Measurements from ENCODE around the gene CBLN3.
"Not testable (repeated sequence)": the region's sequence is repeated elsewhere in the genome, so short reads cannot be mapped to it uniquely, and the experiment has no call there.

Gene CBLN3

DNA sequence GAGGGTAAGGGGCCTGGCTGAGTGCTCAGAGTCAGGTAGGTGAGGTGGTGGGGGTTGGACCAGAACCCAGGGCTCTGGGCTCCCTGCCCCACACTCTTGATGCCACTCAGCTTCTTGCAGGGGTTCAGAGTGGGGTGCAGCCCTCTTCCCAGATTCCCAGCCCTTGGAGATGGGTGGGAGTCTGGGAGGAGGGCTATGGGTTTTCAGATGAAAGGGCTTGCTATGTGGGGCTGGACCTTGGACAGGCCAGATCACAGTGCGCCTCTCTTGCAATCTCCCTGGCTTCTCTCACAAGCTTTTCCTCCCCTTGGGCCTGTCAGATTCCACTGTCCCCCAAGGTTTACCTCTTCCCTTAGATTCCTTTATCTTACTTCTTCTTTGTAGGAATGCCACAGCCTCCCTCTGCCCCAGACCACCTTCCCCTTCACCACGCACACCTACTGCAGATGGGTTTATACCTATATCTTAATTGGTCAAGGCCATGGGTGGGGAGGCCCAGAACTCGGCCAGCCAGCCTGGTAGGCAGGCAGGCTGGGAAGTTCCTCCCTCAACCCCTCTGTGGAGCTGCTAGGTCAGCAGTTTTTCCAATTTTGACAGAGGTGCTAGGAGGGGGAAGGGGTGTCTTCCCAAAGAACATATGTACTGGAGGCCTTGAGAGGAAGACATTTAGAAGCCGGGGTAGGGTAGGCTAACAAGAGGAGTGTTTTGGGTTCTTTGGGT lies 29.3 kb downstream of the CBLN3 start:
- no peak for DNase-seq

DNA sequence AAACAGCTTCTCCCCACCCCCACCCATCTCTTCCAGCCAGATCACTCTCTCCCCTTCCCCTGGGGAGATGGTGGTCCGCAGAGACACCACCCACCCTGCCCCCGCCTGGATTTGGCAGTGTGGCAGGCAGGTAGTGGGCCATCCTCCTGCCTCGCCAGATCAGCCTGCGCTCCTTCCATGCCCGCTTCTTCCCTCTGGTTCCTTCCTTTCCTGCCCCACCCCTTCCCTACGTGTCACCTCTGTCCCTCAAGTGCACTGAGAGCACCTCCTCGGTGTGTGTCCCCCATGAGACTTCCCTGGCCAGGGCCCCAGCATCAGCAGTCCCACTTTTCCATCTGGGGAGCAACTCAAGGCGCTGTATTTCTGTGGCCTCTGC lies 30.0 kb downstream of the CBLN3 start:
- no peak for DNase-seq

DNA sequence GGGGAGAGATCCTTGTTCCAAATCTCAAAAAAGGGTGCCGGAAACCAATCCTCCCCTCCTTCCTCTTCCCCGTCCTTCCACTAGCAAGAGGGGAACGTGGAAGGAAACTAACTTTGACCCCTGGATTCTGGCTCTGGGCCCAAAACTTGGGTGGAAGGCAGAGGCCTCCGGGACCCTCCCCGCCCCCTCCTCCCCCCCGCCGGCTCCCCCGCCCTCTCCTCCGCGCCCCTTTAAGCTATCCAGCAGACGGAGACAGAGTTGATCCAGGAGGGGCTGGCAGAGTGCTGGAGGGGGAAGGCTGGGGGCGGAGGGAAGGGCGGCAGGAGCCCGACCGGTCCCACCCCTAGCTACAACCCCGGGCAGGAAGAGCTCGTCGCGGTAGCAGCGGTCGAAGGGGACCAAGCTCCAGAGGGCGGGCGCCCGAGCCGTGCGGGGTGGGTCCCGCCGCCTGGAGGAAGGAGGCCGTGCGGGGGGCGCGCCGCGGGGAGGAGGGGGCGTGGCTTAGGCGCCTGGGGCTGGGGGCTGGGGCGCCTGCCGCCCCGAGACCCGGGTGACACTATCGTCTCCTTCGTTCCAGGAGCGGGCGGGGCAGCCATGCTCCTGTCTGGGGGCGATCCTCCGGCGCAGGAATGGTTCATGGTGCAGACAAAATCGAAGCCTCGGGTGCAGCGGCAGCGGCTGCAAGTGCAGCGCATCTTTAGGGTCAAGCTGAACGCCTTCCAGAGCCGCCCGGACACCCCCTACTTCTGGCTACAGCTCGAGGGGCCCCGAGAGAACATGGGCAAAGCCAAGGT lies 30.6 kb downstream of the CBLN3 start, which contains the start of gene NYNRIN:
NYNRIN (plus strand) TSS at position 351 of the 794 bp plus-strand sequence; CDS start at position 595, 244 bp downstream.
- DNase-seq = no peak

DNA sequence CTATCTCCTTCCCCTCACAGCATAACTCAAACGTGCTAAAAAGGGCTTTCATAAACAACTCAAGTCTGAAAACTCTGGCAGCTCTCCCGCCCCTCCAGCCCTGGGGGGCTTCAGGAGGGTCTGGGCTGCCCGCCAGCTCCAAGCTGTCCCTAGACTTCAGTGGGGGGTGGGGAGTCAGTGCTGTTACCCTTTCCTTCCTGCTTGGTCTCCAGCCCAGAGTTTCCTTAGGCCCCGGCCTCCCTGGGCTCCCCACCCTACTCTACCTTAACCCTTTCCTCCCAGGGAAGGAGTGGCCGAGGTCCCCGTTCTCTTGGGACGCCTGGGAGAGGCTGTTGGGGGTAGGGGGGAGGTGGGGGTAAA lies 31.2 kb downstream of the CBLN3 start:
- no peak for DNase-seq

DNA sequence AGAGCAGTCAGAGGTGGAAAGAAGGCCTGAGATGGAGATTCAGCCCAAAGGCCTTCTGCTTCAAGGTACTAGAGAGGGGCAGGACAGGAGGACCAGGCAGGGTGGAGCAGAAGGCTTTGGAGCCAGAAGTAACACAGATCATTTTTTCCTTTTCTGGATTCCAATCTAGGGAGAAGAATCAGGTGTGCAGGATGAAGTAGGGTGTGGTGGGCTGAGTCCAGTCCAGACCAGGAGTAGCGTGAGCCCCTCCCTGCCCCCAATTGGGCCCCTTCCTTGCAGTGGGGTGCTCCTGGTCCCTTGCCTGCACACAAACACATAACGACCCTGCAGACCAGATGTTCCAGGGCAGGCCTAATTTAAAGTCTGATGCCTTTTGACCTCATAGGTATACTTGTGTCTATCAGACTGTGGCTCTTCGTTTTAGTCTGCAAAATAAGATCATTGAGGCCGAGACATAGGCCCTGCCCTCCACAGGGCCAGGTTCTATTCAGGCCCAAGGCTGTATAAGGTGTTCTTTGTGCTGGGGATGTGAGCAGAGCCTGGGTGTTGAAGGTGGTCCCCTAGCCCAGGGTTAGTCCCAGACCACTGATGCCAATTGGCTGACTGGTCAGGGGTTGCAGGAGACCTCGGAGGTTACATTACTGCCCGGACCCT lies 31.7 kb downstream of the CBLN3 start:
- no peak for DNase-seq

DNA sequence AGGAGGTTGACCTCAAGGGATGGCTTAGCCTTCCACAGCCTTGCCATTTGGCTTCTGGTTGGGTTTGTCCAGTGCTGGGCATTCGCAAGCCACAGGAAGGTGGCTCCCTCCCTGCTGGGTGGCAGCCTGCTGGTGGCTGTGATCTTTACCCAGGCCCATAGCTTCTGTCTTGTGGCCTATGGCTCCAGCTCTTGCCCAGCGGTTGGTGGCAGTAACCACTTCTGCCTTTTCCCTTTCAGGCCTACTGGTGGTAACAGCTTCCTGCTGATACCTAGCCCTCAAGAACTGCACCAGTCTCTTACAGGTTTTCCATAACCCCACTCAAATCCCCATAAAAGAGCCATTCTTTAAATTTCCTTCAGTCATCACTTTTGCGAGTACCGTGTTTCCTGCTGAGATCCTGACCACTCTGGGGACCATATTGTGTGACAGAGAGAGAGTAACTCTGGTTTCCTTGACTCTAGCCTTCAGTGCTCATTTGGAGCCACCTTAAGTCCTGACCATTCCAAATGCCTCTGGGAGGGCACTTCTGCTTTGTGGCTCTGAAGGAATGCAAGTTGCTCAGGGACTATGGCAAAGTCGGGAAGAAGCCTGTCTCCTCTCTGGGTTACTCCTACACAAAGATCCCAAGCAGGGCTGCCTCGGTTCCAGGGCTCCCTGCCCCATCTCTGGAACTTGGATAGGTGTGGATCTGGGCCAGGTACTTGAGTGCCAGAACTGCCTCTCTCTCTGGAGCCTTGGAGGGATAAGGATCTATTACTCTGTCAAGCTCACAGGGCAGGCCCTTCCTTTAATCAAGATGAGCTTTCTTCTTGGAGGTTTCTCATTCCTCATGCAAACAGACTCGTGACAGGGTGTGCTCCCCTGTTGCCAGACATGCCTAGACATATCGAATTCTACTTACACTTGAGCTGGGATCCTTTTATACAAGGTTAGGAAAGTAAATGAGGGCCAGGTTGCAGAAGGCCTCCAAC lies 33.6 kb downstream of the CBLN3 start:
- no peak for DNase-seq

DNA sequence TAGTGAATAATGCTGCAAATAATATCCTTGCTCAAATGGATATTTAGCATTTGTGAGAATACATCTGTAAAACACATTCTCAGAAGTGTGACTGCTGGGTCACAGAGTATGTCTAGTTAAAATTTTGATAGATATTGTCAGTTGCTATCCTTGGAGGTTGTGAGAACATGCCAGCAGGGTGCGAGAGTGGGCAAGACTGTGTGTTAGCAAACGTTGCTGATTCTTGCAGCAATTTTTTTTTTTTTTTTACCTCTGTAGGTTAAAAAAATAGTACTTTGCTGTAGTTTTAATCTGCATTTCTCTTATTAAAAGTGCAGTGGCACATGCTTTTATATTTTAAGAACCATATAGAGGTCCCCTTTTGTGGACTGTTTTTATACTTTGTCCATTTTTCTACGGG lies 35.2 kb downstream of the CBLN3 start:
- DNase-seq = no peak

DNA sequence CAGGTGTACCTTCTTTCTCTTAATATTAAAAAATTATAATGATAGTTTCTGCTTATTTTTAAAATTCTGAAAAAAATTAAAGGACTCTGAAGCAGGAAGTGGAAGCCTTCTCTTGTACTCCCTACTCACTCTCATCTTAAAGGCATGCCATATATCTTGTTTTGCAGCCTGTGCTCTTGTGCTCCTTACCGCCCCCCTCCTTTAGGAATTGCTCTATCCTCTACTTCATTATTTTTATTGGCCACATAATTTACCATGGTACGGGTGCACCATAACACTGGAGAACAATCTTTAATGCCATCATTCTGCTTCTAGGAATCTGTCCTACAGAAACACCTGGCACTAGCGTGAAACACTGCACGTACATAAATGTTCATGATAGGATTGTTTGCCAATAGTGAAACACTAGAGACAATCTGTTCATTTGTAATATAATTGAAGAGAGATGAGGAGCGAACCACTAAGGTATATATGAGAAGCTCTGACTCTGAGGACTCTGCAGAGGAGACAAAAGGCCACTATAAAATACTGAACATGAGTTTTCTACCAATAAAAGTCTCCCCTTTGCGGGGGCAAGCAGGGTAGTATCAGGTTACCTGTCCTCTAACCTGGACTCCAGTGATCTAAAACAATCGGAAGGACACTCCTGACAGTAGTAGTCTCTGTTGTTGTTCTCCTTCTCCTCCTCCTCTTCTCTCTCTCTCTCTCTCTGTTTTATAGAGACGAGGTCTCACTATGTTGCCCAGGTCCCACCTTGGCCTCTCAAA lies 37.0 kb downstream of the CBLN3 start:
- no peak for DNase-seq

DNA sequence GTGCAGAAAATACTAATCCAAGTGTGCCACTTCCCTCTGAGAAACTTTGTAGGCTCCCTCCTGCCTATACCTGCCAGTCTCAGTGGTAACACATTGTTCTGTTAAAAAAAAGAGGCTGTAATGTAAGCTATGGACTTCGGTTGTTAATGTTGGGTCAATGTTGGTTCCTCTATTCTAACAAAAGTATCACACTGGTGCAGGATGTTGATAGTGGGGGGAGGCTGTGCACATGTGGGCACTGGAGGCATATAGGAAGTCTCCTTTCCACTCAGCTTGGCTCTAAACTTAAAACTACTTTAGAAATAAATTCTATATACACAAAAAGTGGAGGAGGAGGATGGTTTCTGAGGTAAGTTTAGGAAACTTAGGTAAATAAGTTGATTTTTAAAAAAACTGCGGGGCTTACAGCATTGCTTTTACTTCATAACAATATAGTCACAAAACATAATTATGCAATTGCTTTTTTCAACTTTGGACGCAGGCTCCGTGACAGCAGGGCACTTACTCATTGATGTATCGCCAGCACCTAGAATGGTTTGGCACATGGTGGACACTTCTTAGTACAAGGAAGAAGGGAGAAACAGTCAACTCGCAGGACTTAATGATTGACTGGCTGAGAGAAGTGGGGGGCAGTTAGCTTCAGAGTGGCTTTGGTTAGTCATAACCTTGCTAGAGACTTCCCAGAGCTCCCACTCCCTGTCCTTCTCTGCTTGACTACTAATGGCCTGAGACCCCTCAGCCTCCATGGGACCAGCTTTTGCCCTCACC lies 38.6 kb downstream of the CBLN3 start:
- no peak for DNase-seq

DNA sequence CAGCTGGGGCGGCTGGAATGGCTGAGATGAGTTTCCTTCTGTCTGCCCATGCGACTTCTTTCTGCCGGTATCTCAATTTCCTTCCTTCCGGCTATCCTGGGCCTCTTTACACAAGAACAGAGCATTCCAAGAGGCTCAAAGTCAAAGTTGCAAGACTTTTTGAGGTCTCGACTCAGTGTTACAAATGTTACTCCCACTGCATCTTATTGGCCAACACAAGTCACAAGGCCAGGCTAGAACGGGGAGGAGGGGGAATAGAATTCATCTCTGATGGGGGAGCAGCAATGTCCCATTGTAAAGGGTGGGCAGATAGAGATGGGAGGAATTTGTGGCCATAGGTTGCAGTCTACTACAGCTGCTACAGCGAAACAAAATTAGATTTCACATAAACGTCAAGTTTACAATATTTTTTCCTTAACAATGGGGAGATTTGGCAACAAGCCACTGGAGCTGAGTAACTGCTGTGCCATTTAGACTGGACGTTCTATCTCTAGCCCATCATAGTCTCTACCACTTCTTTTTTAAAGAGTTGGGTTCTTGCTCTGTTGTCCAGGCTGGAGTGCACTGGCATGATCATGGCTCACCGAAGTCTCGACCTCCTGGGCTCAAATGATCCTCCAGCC lies 40.1 kb downstream of the CBLN3 start:
- DNase-seq = no peak

DNA sequence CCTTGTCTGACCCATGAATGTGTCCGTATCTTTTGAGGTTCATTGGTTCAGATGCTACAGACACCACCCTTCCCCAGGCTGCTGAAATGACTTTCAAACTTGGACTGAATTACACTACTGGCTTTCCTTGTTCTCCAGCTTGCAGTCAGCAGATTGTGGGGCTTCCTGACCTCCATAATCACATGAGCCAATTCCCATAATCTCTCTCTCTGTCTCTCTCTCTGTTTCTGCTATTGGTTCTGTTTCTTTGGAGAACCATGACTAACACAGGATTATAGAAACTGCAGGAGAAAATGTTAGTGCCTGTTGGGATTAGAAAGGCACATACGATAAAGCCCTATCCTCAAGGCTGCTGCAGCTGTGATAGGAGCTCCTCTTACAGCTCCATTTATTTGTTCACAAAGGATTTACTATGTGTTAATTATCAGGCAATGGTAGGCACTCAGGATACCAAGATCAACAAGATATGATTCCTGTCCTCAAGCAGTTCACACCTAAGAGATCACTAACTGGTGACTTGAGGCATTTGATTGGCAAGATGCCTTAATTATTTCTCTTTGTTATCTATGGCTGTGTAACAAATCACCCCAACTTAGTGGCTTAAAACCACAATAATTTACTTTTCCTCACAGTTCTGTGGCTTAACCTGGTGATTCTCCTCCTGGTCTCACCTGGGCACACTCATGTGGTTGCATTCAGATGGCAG lies 40.8 kb downstream of the CBLN3 start:
- DNase-seq = no peak

DNA sequence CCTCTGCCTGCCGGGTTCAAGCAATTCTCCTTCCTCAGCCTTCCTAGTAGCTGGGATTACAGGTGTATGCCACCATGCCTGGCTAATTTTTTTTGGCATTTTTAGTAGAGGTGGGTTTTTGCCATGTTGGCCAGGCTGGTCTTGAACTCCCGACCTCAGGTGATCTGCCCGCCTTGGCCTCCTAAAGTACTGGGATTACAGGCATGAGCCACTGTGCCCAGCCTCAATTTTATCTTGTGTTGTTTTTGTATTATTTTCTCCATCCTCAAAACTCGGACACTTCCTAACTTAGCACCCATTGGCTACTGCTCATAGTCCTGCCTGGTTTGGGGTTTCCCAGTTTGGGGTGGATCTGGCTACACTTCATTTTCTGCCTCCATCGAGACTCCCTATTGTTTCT lies 41.9 kb downstream of the CBLN3 start:
- not testable (repeated sequence) for DNase-seq

DNA sequence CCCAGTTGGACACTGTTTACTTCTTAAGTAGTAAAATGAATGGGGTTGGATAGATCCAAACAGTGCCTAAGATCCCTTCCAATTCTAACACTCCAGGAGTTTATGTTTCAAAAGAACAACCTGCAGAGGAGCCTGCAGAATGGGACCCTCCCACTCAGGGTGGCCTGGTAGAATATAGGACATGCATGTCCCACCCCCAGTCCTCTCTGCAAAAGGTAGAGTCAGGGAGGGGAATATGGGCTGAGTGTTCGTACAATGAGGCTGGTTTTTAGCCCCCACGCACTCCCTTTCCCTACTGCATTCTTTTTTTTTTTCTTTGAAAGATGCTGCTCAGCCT lies 42.5 kb downstream of the CBLN3 start:
- DNase-seq = no peak

DNA sequence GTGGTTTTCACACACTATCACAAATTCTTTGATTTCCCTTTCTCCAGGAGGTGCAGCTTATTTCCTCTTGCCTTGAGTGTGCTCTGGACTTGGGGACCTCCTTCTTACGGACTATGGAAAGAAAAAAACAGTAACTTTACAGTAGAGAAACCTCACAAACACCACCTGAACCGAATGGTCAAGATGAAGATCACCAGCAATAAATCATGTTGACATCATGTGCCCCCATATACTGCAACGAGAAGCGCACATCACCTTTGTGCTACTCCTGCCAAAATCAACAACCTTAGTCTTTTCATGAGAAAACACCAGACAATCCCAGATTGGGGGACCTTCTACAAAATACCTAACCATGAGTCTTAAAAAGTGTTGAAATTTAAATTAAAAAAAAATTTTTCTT lies 43.9 kb downstream of the CBLN3 start:
- DNase-seq = no peak

DNA sequence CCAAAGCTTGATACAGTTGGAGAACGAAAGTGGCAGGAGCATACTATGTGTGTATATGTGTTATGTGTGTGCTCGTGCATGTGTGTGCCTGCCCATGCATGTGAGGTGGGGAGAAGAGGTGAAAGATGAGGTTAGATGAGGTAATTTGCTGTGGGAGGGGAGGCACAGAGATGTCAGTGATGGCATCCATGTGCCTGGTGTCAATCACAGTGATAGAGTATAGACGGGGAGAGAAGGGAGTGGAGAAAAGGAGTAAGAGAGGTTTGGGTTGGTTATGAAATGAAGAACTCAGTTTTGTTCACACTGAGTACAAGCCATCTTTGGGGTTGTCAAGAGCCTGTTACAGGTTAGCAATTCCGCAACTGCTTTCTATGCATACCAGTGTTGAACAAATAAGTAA lies 45.3 kb downstream of the CBLN3 start:
- DNase-seq = no peak

DNA sequence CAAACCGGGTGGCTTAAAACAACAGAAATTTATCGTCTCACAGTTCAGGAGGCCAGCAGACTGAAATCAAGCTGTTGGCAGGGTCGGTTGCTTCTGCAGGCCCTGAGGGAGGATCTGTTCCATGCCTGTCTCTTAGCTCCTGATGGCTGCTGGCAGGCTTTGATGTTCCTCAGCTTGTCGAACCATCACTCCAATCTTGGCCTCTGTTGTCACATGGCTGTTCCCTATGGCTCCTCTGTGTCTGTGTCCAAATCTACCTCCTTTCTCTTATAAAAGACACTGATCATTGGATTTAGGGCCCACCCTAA lies 47.5 kb downstream of the CBLN3 start:
- DNase-seq = no peak

DNA sequence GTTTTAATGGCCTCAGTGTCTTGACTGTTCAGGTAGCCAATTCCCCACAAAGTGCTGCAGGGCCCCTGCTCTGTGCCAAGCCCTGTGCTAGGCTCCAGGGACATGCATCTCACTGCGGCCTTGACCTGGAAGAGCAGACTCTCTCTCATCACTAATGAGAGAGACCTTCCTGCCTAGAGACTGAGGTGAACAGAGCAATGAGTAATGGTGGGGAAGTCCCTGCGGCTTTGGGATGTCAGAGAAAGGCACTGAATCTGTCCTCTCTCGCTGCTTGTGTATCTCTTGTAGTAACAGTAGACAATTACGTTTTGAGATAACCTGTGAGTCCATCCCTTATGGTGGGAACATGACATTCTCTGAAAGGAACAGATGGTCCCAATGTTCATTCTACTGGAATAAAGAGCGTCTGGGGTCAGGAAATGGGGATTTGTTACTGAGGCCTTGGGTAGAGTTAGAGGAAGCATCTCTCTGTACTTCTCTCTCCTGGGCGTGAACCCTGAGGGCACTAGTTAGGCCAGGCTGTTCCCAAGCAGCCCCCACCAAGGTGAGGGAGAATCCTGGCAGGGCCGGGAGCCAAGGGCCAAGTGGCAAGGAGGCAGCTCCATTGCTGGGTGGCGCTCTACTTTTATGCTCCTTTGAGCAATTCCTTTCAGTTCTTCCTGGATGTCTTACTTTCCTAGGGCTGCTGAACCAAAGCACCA lies 48.0 kb downstream of the CBLN3 start:
- no peak for DNase-seq

DNA sequence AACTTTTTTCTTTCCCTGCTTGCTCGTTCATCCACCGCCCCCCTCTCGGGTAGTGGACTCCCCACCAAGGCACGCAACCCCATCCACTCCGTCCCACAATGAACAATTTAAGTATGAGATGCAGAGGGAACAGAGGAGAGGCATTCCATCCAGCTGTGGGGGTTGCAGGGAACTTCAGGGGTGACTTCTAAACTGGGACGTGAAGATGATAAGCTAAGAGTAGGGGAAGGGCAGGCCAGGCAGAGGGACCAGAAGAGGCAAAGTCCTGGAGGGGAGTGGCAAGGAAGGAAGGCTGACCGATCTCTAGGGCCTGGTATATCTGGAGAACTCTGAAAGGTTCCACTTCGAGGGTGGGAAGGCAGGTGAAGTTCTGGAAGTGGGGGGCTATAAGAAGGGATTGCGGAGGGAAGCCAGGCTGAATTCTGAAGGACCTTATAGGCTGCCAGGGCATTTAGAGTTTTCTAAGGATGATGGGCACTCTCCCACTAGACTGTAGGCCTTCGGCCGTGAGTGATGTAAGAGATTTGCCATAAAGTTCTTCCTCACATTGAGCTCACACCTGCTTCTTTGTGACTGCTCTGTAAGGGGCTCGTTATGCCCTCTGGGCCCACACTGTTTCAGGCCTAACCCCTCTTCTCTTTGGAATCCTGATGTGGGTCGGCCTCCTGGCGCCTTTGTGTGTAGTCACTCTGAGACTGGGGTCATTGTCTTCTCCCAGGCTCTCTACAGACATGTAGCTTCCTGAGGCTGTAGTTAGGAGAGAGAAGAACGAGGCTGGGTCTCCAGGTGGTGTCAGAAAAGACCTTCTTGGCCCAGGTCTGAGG lies 49.3 kb downstream of the CBLN3 start:
- no peak for DNase-seq

Measured in amniotic stem cell (primary cell).